K562 (cell line): ENCODE measurements around the gene LRRIQ1. TPM values are rescaled to one million over a fixed set of nuclear protein-coding genes. Genes with fewer than 3 reads are reported as not detected.

Experiments
- ATAC-seq: fragments of 200-7000 bp; cut with Tn5 transposase; 3 replicates; pipeline ENCODE4 v1.9.1; 2020; ENCODE audit warnings: moderate library complexity
- BruUV-seq: library from RNA; stranded (reverse); fragments of 400-500 nt; replicated peaks from 2 replicates; lab custom pipeline; 2021; lab: Mats Ljungman, UMichigan
- CTCF ChIA-PET: fragments of 300-600 bp; formaldehyde crosslinking; extraction: SDS; loops from one replicate; lab custom pipeline; 2021; ENCODE audit warnings: low intra/inter-chr PET ratio; lab: Yijun Ruan, JAX
- POLR2A ChIA-PET: fragments of 300-600, 350-650 bp; sonication (Branson Sonifier 250); formaldehyde crosslinking; extraction: SDS; loops from one replicate; lab custom pipeline; 2021; ENCODE audit warnings: antibody characterized with exemption, inconsistent platforms; lab: Yijun Ruan, JAX
- DNase-seq, 4 experiments: peaks; one replicate each; pipeline versions ENCODE4 v3.0.0 to v3.0.0-alpha.2; 2011 to 2018; ENCODE audit warnings: low spot score in 3 of 4, mixed read lengths in 3 of 4; ENCODE audit errors: extremely low read depth in 1 of 4
- FAIRE-seq: peaks from 2 replicates; lab custom pipeline; 2011; peaks lifted over from hg19 to GRCh38; lab: Jason Lieb, UNC
- H2AFZ ChIP-seq: 2 replicates; pipeline ENCODE4 v1.6.0; 2011; ENCODE audit warnings: low read depth, low read length, control low read depth, inconsistent platforms
- H3K27ac ChIP-seq: fragments of 200-600 bp; 3 replicates; pipeline ENCODE4 v1.8.0; 2011; ENCODE audit warnings: low read depth, mild to moderate bottlenecking, control low read depth, inconsistent platforms, low read length, moderate library complexity, mixed read lengths; ENCODE audit errors: extremely low read depth
- H3K27me3 ChIP-seq, 2 experiments: fragments of 300-600 bp in 1 of 2; 2 replicates in 1 of 2; 3 replicates in 1 of 2; pipeline versions ENCODE4 v1.6.0 to v1.8.0; 2011; ENCODE audit warnings: inconsistent platforms in 2 of 2, low read length in 2 of 2, mild to moderate bottlenecking in 1 of 2, mixed read lengths in 1 of 2, moderate library complexity in 1 of 2; ENCODE audit not compliant: control insufficient read depth in 2 of 2, insufficient read depth in 2 of 2
- H3K36me3 ChIP-seq: fragments of 300-600 bp; 3 replicates; pipeline ENCODE4 v1.8.0; 2011; ENCODE audit warnings: mild to moderate bottlenecking, low read length, inconsistent platforms; ENCODE audit not compliant: control insufficient read depth, insufficient read depth
- H3K4me1 ChIP-seq, 2 experiments: fragments of 200-600 bp in 1 of 2; replicated peaks in 1 of 2; 2 replicates in 1 of 2; 3 replicates in 1 of 2; pipeline versions ENCODE4 v1.5.1 to v1.8.0; 2011; ENCODE audit warnings: inconsistent platforms in 2 of 2, low read length in 2 of 2, mild to moderate bottlenecking in 1 of 2, mixed read lengths in 1 of 2, moderate library complexity in 1 of 2; ENCODE audit not compliant: control insufficient read depth in 2 of 2, insufficient read depth in 2 of 2
- H3K4me2 ChIP-seq: 2 replicates; pipeline ENCODE4 v1.6.1; 2011; ENCODE audit warnings: low read length, control low read depth, inconsistent platforms, mixed read lengths; ENCODE audit not compliant: insufficient read depth
- H3K4me3 ChIP-seq: fragments of 200-600 bp; sonication (generic), shearing (Covaris generic); 2 replicates; pipeline ENCODE4 v1.5.1; 2016; ENCODE audit warnings: control low read depth, inconsistent platforms
- H3K79me2 ChIP-seq: fragments of 200-600 bp; 3 replicates; pipeline ENCODE4 v1.8.0; 2011; ENCODE audit warnings: low read length, inconsistent platforms; ENCODE audit not compliant: control insufficient read depth, insufficient read depth
- H3K9ac ChIP-seq, 2 experiments: 2 replicates each; pipeline versions ENCODE4 v1.6.0 to v1.6.1; 2011; ENCODE audit warnings: low read depth in 2 of 2, low read length in 2 of 2, control low read depth in 1 of 2, inconsistent platforms in 1 of 2, mild to moderate bottlenecking in 1 of 2, mixed read lengths in 1 of 2; ENCODE audit not compliant: insufficient read depth in 1 of 2
- H3K9me1 ChIP-seq: one replicate; pipeline ENCODE4 v1.6.0; 2011; ENCODE audit warnings: inconsistent platforms, mild to moderate bottlenecking, low read length, moderate library complexity; ENCODE audit not compliant: control insufficient read depth, insufficient read depth
- H3K9me3 ChIP-seq: replicated peaks from 2 replicates; pipeline ENCODE4 v1.5.1; 2011; ENCODE audit warnings: low read depth, low read length, inconsistent platforms; ENCODE audit not compliant: control insufficient read depth, insufficient read depth
- H4K20me1 ChIP-seq: replicated peaks from 2 replicates; pipeline ENCODE4 v1.6.1; 2011; ENCODE audit warnings: low read length, inconsistent platforms, mixed read lengths; ENCODE audit not compliant: control insufficient read depth, insufficient read depth
- DLX4 ChIP-seq: fragments of 250-450 bp; sonication (Bioruptor Pico); IDR thresholded peaks from 2 replicates; pipeline ENCODE4 v1.6.1; 2021; ENCODE audit warnings: mild to moderate bottlenecking
- ESRRB ChIP-seq: fragments of 250-450 bp; sonication (Bioruptor Pico); IDR thresholded peaks from 2 replicates; pipeline ENCODE4 v1.5.0; 2020; ENCODE audit warnings: mild to moderate bottlenecking, moderate library complexity, borderline replicate concordance
- FOXA1 ChIP-seq: fragments of 450-650 bp; IDR thresholded peaks from 2 replicates; pipeline ENCODE4 v1.6.1; 2016; ENCODE audit warnings: mild to moderate bottlenecking, borderline replicate concordance
- MXD1 ChIP-seq: fragments of 250-450 bp; sonication (Bioruptor Pico); IDR thresholded peaks from 2 replicates; pipeline ENCODE4 v1.8.0; 2021; ENCODE audit warnings: borderline replicate concordance, mild to moderate bottlenecking, moderate library complexity; ENCODE audit not compliant: poor library complexity, severe bottlenecking
- PATZ1 ChIP-seq: fragments of 250-450 bp; sonication (Bioruptor Pico); IDR thresholded peaks from 2 replicates; pipeline ENCODE4 v1.5.0; 2020; ENCODE audit warnings: mild to moderate bottlenecking, borderline replicate concordance
- PCBP1 ChIP-seq: fragments of 200-400 bp; formaldehyde crosslinking; IDR thresholded peaks from 2 replicates; pipeline ENCODE4 v1.6.1; 2018; ENCODE audit warnings: mild to moderate bottlenecking, low read depth, low read length; ENCODE audit not compliant: poor library complexity, severe bottlenecking
- THRAP3 ChIP-seq: fragments of 450-650 bp; IDR thresholded peaks from 2 replicates; pipeline ENCODE4 v1.6.1; 2016; ENCODE audit warnings: mild to moderate bottlenecking, inconsistent platforms, borderline replicate concordance
- WHSC1 ChIP-seq: IDR thresholded peaks from one replicate; pipeline ENCODE4 v1.6.1; 2012; ENCODE audit warnings: low read length, control low read depth, inconsistent platforms
- ZNF316 ChIP-seq: fragments of 450-650 bp; IDR thresholded peaks from 2 replicates; pipeline ENCODE4 v1.6.1; 2016
- WGBS: fragments of 100-300 bp; shearing (Covaris generic); methylation state at CpG from one replicate; pipeline ENCODE4 v1.1.6; 2016; ENCODE audit warnings: low coverage, mixed read lengths; ENCODE audit not compliant: insufficient coverage; ENCODE audit errors: missing lambda C conversion rate; 5-methylcytosine and 5-hydroxymethylcytosine counted together
- in situ Hi-C: fragments of 300-500 bp; cut with MboI; formaldehyde crosslinking; loops from 4 replicates; pipeline ENCODE4 v1.15.0; 2018; ENCODE audit warnings: inconsistent platforms, mixed read lengths
- intact Hi-C: fragments of 100-400 bp; cut with micrococcal nuclease; formaldehyde crosslinking; loops from 2 replicates; pipeline ENCODE4 v1.14.2; 2022
- polyA plus RNA-seq, 8 experiments: library from polyadenylated mRNA; depleted of rRNA in 4 of 8; stranded (reverse) in 5 of 8; unstranded in 3 of 8; fragments of >200 nt; fragmentation: Nextera tagmentation in 2 of 8; fragmentation: Illumina TruSeq in 1 of 8; extraction: Ambion mirVana in 2 of 8; extraction: Trizol in 1 of 8; gene quantifications; 2 replicates each; pipeline versions ENCODE4 v1.2.1 to v1.2.3, GENCODE V29; 2011 to 2014; ENCODE audit warnings: inconsistent platforms in 1 of 8, missing spikeins in 1 of 8
- total RNA-seq, 7 experiments: library from RNA; depleted of rRNA in 6 of 7; stranded (reverse); fragments of >200 nt in 6 of 7; fragmentation: Illumina TruSeq in 2 of 7; extraction: Trizol in 2 of 7; gene quantifications; 2 replicates each; pipeline versions ENCODE4 v1.2.1 to v1.2.3, GENCODE V29; 2011 to 2021; ENCODE audit warnings: low replicate concordance in 1 of 7

Gene LRRIQ1
- total and polyA plus RNA-seq, 9 of the 15 experiments (the other 6 are each of a cell fraction or from before 2014, with no cell fraction given) = not detected

GRCh38 chr12:85257671-85258070 lies 221.5 kb downstream of the LRRIQ1 start (continued):
- TF ChIP-seq MXD1 (CRISPR knock-in tag) = no peak
- no peak for TF ChIP-seq PCBP1
- no peak for TF ChIP-seq THRAP3
- TF ChIP-seq WHSC1 = no peak
- TF ChIP-seq PATZ1 (CRISPR knock-in tag) = no peak
- no peak for TF ChIP-seq ESRRB

- no peak for FAIRE-seq
- H2AFZ ChIP-seq = no peak overlapping the region
- H3K4me2 ChIP-seq = no peak overlapping the region
- no peak overlapping the region for H3K9ac ChIP-seq
- H3K9me1 ChIP-seq = no peaks in the 10 kb centered on the region
- no peak for ATAC-seq
- 0% methylated on average over 2 of the region's 2 CpGs for WGBS
- no peak overlapping the region for H3K27ac ChIP-seq
- H3K9me3 ChIP-seq = no peaks in the 10 kb centered on the region; the same call in 1 of the 2 replicates
- in situ Hi-C loops = no loop called here
- intact Hi-C loops = no loop called here
- no peaks in the 10 kb centered on the region for H3K27me3 ChIP-seq
- CTCF ChIA-PET = no interaction called here
- H3K4me3 ChIP-seq = no peak overlapping the region
- H3K79me2 ChIP-seq = no peaks in the 10 kb centered on the region
- BruUV-seq = no TSS peak
- no peaks in the 10 kb centered on the region for H4K20me1 ChIP-seq
- POLR2A ChIA-PET = no interaction called here
- no peaks in the 10 kb centered on the region for H3K36me3 ChIP-seq
- TF ChIP-seq DLX4 (no peak), FOXA1 (no peak), ZNF316 (no peak)
- no peak for DNase-seq
- H3K4me1 ChIP-seq = no peaks in the 10 kb centered on the region
Measured at GRCh38 chr12:85260447-85260846, 224.3 kb downstream of the LRRIQ1 start.
